ENCODE measurements around the gene MBD6. TPM values are rescaled to one million over a fixed set of nuclear protein-coding genes. Genes with fewer than 3 reads are reported as not detected.
A peak's percentile ranks its signal among the peaks of the same experiment; 100 is the strongest.

Gene MBD6
- total and polyA plus RNA-seq, 2 of the 13 experiments (the other 11 are each of a cell fraction or from before 2014, with no cell fraction given) = 4.1 to 5.9 TPM

GRCh38 chr12:57498132-57498502 lies 24.5 kb upstream of the MBD6 start:
- H3K36me3 ChIP-seq (replicated peaks in 1 of 2; ENCODE audit: control insufficient read depth in 1 of 2, insufficient read depth in 2 of 2, low read length in 2 of 2) = peaks cover 17 to 48% of the 10 kb centered on the region in 2 experiments; a peak in 4 of 5 replicates
- H4K20me1 ChIP-seq (ENCODE audit: insufficient read depth, low read length) = no peaks in the 10 kb centered on the region
- no peak overlapping the region for H3K4me3 ChIP-seq (replicated peaks in 1 of 3; ENCODE audit: insufficient read depth in 1 of 3, low read depth in 2 of 3, low read length in 3 of 3)
- no peaks in the 10 kb centered on the region for H3K27me3 ChIP-seq (ENCODE audit: control insufficient read depth in 1 of 2, insufficient read depth in 2 of 2, low read length in 2 of 2)
- H3K9me3 ChIP-seq (ENCODE audit: low read length) = no peaks in the 10 kb centered on the region
- H3K9ac ChIP-seq (ENCODE audit: insufficient read depth, low read depth, low read length) = no peak overlapping the region
- POLR2A ChIA-PET = interaction anchor here (9.0 kb wide), 1 partner anchor 20 kb away, joined by 90 read pairs; the partner anchor contains the start of gene DDIT3
- no peaks in the 10 kb centered on the region for H3K79me2 ChIP-seq (ENCODE audit: insufficient read depth, low read length)
- FAIRE-seq (no peak), DNase-seq (ENCODE audit: low spot score) (no peak), ATAC-seq (no peak)
- WGBS (ENCODE audit: low lambda C conversion rate) = 96% methylated on average over 9 of the region's 9 CpGs
- no TSS peak for BruUV-seq (replicated peaks)
- TF ChIP-seq AGO2 (optimal IDR thresholded peaks at IDR 0.05; ENCODE audit: low read depth, low read length) = no peak
- TF ChIP-seq, protein P1, sequence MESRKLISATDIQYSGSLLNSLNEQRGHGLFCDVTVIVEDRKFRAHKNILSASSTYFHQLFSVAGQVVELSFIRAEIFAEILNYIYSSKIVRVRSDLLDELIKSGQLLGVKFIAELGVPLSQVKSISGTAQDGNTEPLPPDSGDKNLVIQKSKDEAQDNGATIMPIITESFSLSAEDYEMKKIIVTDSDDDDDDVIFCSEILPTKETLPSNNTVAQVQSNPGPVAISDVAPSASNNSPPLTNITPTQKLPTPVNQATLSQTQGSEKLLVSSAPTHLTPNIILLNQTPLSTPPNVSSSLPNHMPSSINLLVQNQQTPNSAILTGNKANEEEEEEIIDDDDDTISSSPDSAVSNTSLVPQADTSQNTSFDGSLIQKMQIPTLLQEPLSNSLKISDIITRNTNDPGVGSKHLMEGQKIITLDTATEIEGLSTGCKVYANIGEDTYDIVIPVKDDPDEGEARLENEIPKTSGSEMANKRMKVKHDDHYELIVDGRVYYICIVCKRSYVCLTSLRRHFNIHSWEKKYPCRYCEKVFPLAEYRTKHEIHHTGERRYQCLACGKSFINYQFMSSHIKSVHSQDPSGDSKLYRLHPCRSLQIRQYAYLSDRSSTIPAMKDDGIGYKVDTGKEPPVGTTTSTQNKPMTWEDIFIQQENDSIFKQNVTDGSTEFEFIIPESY (CRISPR knock-in tag; IDR thresholded peaks at IDR 0.05) = peak; percentile 35; the same call in 1 of the 2 replicates
- in situ Hi-C loops (cut with HindIII; ENCODE audit: extremely low pct_ligation_motif_present, low pct_unique_long_range_greater_than_20kb) (no loop called here), intact Hi-C loops (cut with micrococcal nuclease; ENCODE audit: unreplicated experiment) (no loop called here)
- H3K4me1 ChIP-seq (ENCODE audit: insufficient read depth, low read length) = peaks cover 10% of the 10 kb centered on the region
- CTCF ChIA-PET (ENCODE audit: low intra/inter-chr PET ratio, low total read pairs) = no interaction called here
- H2AFZ ChIP-seq (ENCODE audit: low read length) = no peak overlapping the region
- H3K27ac ChIP-seq (ENCODE audit: extremely low read length, insufficient read depth, low read length) = no peak overlapping the region
- no peak overlapping the region for H3K4me2 ChIP-seq (ENCODE audit: low read depth, low read length)

- intact Hi-C loops (cut with micrococcal nuclease; ENCODE audit: unreplicated experiment) (no loop called here), in situ Hi-C loops (cut with HindIII; ENCODE audit: extremely low pct_ligation_motif_present, low pct_unique_long_range_greater_than_20kb) (no loop called here)
- no TSS peak for BruUV-seq (replicated peaks)
- TF ChIP-seq SRSF4 (IDR thresholded peaks at IDR 0.05; ENCODE audit: low read depth, low read length, poor library complexity, severe bottlenecking) (no peak), RFXAP (CRISPR knock-in tag; IDR thresholded peaks at IDR 0.05; ENCODE audit: borderline replicate concordance) (no peak), ZBTB21 (CRISPR knock-in tag; IDR thresholded peaks at IDR 0.05) (no peak), NFATC3 (CRISPR knock-in tag; IDR thresholded peaks at IDR 0.05) (no peak), ZNF292 (CRISPR knock-in tag; IDR thresholded peaks at IDR 0.05; ENCODE audit: borderline replicate concordance, low read depth) (no peak), ZNF343 (CRISPR knock-in tag; IDR thresholded peaks at IDR 0.05) (no peak), PITX1 (CRISPR knock-in tag; IDR thresholded peaks at IDR 0.05) (no peak)
- TF ChIP-seq, protein P2, sequence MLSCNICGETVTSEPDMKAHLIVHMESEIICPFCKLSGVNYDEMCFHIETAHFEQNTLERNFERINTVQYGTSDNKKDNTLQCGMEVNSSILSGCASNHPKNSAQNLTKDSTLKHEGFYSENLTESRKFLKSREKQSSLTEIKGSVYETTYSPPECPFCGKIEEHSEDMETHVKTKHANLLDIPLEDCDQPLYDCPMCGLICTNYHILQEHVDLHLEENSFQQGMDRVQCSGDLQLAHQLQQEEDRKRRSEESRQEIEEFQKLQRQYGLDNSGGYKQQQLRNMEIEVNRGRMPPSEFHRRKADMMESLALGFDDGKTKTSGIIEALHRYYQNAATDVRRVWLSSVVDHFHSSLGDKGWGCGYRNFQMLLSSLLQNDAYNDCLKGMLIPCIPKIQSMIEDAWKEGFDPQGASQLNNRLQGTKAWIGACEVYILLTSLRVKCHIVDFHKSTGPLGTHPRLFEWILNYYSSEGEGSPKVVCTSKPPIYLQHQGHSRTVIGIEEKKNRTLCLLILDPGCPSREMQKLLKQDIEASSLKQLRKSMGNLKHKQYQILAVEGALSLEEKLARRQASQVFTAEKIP (CRISPR knock-in tag; IDR thresholded peaks at IDR 0.05; ENCODE audit: borderline replicate concordance) = no peak
- TF ChIP-seq, protein P3, sequence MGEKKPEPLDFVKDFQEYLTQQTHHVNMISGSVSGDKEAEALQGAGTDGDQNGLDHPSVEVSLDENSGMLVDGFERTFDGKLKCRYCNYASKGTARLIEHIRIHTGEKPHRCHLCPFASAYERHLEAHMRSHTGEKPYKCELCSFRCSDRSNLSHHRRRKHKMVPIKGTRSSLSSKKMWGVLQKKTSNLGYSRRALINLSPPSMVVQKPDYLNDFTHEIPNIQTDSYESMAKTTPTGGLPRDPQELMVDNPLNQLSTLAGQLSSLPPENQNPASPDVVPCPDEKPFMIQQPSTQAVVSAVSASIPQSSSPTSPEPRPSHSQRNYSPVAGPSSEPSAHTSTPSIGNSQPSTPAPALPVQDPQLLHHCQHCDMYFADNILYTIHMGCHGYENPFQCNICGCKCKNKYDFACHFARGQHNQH (CRISPR knock-in tag; IDR thresholded peaks at IDR 0.05) = no peak
These were observed 24.1 kb upstream of the MBD6 start for GRCh38 chr12:57498571-57498970.

More at GRCh38 chr12:57498571-57498970, 24.1 kb upstream of the MBD6 start:
- no peak overlapping the region for H2AFZ ChIP-seq (ENCODE audit: low read length)
- POLR2A ChIA-PET = interaction anchor here (9.0 kb wide), 1 partner anchor 19 kb away, joined by 90 read pairs; the partner anchor contains the start of gene DDIT3
- no peak for FAIRE-seq
- WGBS (ENCODE audit: low lambda C conversion rate) = 95% methylated on average over 4 of the region's 4 CpGs
- no peak overlapping the region for H3K9ac ChIP-seq (ENCODE audit: insufficient read depth, low read depth, low read length)
- ATAC-seq = no peak
- H3K9me3 ChIP-seq (ENCODE audit: low read length) = no peaks in the 10 kb centered on the region
- CTCF ChIA-PET (ENCODE audit: low intra/inter-chr PET ratio, low total read pairs) = no interaction called here
- peaks cover 10% of the 10 kb centered on the region for H3K4me1 ChIP-seq (ENCODE audit: insufficient read depth, low read length)
- no peak overlapping the region for H3K27ac ChIP-seq (ENCODE audit: extremely low read length, insufficient read depth, low read length)
- DNase-seq (ENCODE audit: low spot score) = no peak
- H3K79me2 ChIP-seq (ENCODE audit: insufficient read depth, low read length) = no peaks in the 10 kb centered on the region
- H3K27me3 ChIP-seq (ENCODE audit: control insufficient read depth in 1 of 2, insufficient read depth in 2 of 2, low read length in 2 of 2) = no peaks in the 10 kb centered on the region
- no peak overlapping the region for H3K4me2 ChIP-seq (ENCODE audit: low read depth, low read length)
- peaks cover 17 to 48% of the 10 kb centered on the region in 2 experiments; a peak in 4 of 5 replicates for H3K36me3 ChIP-seq (replicated peaks in 1 of 2; ENCODE audit: control insufficient read depth in 1 of 2, insufficient read depth in 2 of 2, low read length in 2 of 2)
- H3K4me3 ChIP-seq (replicated peaks in 1 of 3; ENCODE audit: insufficient read depth in 1 of 3, low read depth in 2 of 3, low read length in 3 of 3) = no peak overlapping the region
- H4K20me1 ChIP-seq (ENCODE audit: insufficient read depth, low read length) = no peaks in the 10 kb centered on the region

All from HepG2 (cell line).